ENCODE results near the gene USP11.

USP11 gene

GRCh38 chrX:47204970-47205369, 27.8 kb upstream of the USP11 start:
- no peak for DNase-seq (ENCODE audit: low spot score)

- DNase-seq (ENCODE audit: low spot score): no peak
Observed at GRCh38 chrX:47206316-47206715, 26.5 kb upstream of the USP11 start.

GRCh38 chrX:47208108-47208507, 24.7 kb upstream of the USP11 start:
- no peak for DNase-seq (ENCODE audit: low spot score)

- DNase-seq (ENCODE audit: low spot score): no peak
Observed at GRCh38 chrX:47209508-47210238, 23.1 kb upstream of the USP11 start.

- DNase-seq (ENCODE audit: low spot score): no peak
Observed at GRCh38 chrX:47210661-47211425, 22.0 kb upstream of the USP11 start.

GRCh38 chrX:47212381-47213293, 20.2 kb upstream of the USP11 start:
- no peak for DNase-seq (ENCODE audit: low spot score)

GRCh38 chrX:47214435-47215077, 18.3 kb upstream of the USP11 start:
- DNase-seq (ENCODE audit: low spot score): no peak

GRCh38 chrX:47215291-47215900, 17.4 kb upstream of the USP11 start:
- DNase-seq (ENCODE audit: low spot score): no peak

GRCh38 chrX:47216393-47216925, 16.4 kb upstream of the USP11 start:
- DNase-seq (ENCODE audit: low spot score): no peak

GRCh38 chrX:47217121-47217851, 15.5 kb upstream of the USP11 start:
- DNase-seq (ENCODE audit: low spot score): no peak

- DNase-seq (ENCODE audit: low spot score): peak; percentile 98
Observed at GRCh38 chrX:47217852-47218279, 14.9 kb upstream of the USP11 start.

- peak; percentile 72 for DNase-seq (ENCODE audit: low spot score)
Observed at GRCh38 chrX:47218280-47218919, 14.4 kb upstream of the USP11 start, which contains the start of gene CDK16. Gene CDK16, plus strand, starts transcription at chrX:47218681. Its CDS starts 4,877 bp downstream, at chrX:47223558.

- no peak for DNase-seq (ENCODE audit: low spot score)
Observed at GRCh38 chrX:47218920-47219815, 13.6 kb upstream of the USP11 start.

GRCh38 chrX:47221756-47222155, 11.1 kb upstream of the USP11 start:
- no peak for DNase-seq (ENCODE audit: low spot score)

GRCh38 chrX:47222751-47223350, 10.0 kb upstream of the USP11 start:
- DNase-seq (ENCODE audit: low spot score): no peak

- no peak for DNase-seq (ENCODE audit: low spot score)
Observed at GRCh38 chrX:47223476-47224250, 9.1 kb upstream of the USP11 start.

GRCh38 chrX:47224266-47224895, 8.4 kb upstream of the USP11 start:
- DNase-seq (ENCODE audit: low spot score): no peak
